HEK293T (cell line): ENCODE measurements around the gene ANKRD33B.
"Not testable (repeated sequence)": the region's sequence is repeated elsewhere in the genome, so short reads cannot be mapped to it uniquely, and the experiment has no call there.

Source experiments
- CTCF ChIA-PET: fragments of 350-600 bp; formaldehyde crosslinking; extraction: SDS; loops from one replicate; lab custom pipeline; 2021; ENCODE audit warnings: antibody characterized with exemption, inconsistent platforms; lab: Yijun Ruan, JAX
- POLR2A ChIA-PET: fragments of 350-600 bp; formaldehyde crosslinking; extraction: SDS; loops from one replicate; lab custom pipeline; 2020; ENCODE audit warnings: antibody characterized with exemption, inconsistent platforms; lab: Yijun Ruan, JAX
- DNase-seq: peaks from one replicate; pipeline ENCODE4 v3.0.0; 2012; ENCODE audit warnings: mixed read lengths; ENCODE audit errors: extremely low spot score
- ARNT ChIP-seq: fragments of 450-650 bp; IDR thresholded peaks from 2 replicates; pipeline ENCODE4 v1.6.1; 2017; ENCODE audit warnings: mild to moderate bottlenecking
- BHLHE40 ChIP-seq: fragments of 450-650 bp; IDR thresholded peaks from 2 replicates; pipeline ENCODE4 v1.6.1; 2016; ENCODE audit warnings: mild to moderate bottlenecking, moderate library complexity, borderline replicate concordance
- CTBP1 ChIP-seq: fragments of 450-650 bp; IDR thresholded peaks from 2 replicates; pipeline ENCODE4 v1.6.1; 2016; ENCODE audit warnings: borderline replicate concordance
- ELF4 ChIP-seq: fragments of 450-650 bp; IDR thresholded peaks from 2 replicates; pipeline ENCODE4 v1.6.1; 2017; ENCODE audit warnings: antibody characterized with exemption
- FOXA1 ChIP-seq: fragments of 450-650 bp; IDR thresholded peaks from 2 replicates; pipeline ENCODE4 v1.6.1; 2016; ENCODE audit warnings: mild to moderate bottlenecking
- FOXK2 ChIP-seq: fragments of 450-650 bp; IDR thresholded peaks from 2 replicates; pipeline ENCODE4 v1.6.1; 2016; ENCODE audit warnings: mild to moderate bottlenecking
- FOXM1 ChIP-seq: fragments of 450-650 bp; IDR thresholded peaks from 2 replicates; pipeline ENCODE4 v1.6.1; 2017; ENCODE audit warnings: mild to moderate bottlenecking, borderline replicate concordance
- HDGF ChIP-seq: fragments of 450-650 bp; IDR thresholded peaks from 2 replicates; pipeline ENCODE4 v1.6.1; 2017; ENCODE audit warnings: antibody characterized with exemption, borderline replicate concordance
- L3MBTL2 ChIP-seq: fragments of 450-650 bp; conservative IDR thresholded peaks from 2 replicates; pipeline ENCODE4 v1.6.1; 2016; ENCODE audit warnings: mild to moderate bottlenecking
- LEF1 ChIP-seq: fragments of 450-650 bp; IDR thresholded peaks from 2 replicates; pipeline ENCODE4 v1.6.1; 2017; ENCODE audit warnings: mild to moderate bottlenecking, borderline replicate concordance
- NFRKB ChIP-seq: fragments of 450-650 bp; IDR thresholded peaks from 2 replicates; pipeline ENCODE4 v1.6.1; 2016; ENCODE audit warnings: mild to moderate bottlenecking, moderate library complexity
- PKNOX1 ChIP-seq: fragments of 450-650 bp; IDR thresholded peaks from 2 replicates; pipeline ENCODE4 v1.6.1; 2016
- SP1 ChIP-seq: fragments of 450-650 bp; IDR thresholded peaks from 2 replicates; pipeline ENCODE4 v1.6.1; 2017
- SUZ12 ChIP-seq: fragments of 450-650 bp; IDR thresholded peaks from 2 replicates; pipeline ENCODE4 v1.6.1; 2016; ENCODE audit warnings: mild to moderate bottlenecking
- TARDBP ChIP-seq: fragments of 450-650 bp; IDR thresholded peaks from 2 replicates; pipeline ENCODE4 v1.6.1; 2016
- ZNF384 ChIP-seq: fragments of 450-650 bp; IDR thresholded peaks from 2 replicates; pipeline ENCODE4 v1.6.1; 2016

Gene ANKRD33B

GRCh38 chr5:10663489-10664179 lies 99.8 kb downstream of the ANKRD33B start:
- DNase-seq, result no peak
- POLR2A ChIA-PET, result no interaction called here
- CTCF ChIA-PET, result no interaction called here
- TF ChIP-seq ARNT (no peak), FOXA1 (no peak), BHLHE40 (no peak), ZNF384 (no peak), FOXM1 (no peak)

DNA sequence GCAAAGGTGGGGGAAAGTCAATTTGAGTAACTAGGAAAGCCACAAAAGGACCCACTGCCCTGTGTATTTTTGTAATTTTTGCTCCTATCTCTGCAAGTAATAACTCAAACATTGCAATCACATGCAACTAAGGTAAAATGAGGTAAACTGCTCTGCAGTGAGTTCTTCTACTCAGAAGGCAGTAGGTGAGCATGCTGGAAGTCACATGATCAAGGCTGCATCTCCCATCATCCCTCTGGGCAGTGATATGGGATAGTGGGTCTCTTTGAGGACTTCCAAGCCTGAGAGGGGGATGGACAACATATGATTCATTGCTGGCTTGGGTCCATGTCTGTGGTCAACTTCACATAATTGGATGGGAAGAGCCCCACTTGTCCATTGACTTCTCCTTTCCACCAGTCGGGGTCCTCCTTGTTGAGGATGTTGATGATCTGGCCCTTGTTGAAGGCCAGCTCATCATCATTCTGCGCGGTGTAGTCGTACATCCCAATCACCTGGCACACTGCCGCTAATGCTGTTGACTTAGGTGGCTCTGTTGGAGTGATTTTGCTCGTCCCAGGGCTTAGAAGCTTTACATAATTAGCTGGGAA lies 100.4 kb downstream of the ANKRD33B start:
- CTCF ChIA-PET, DNase-seq, POLR2A ChIA-PET: not testable (repeated sequence)

- no peak for TF ChIP-seq ELF4
- TF ChIP-seq HDGF, result no peak
- no peak for TF ChIP-seq CTBP1
- no peak for TF ChIP-seq FOXA1
- TF ChIP-seq NFRKB, result no peak
- TF ChIP-seq FOXM1, result no peak
- TF ChIP-seq SUZ12, result no peak
- no peak for TF ChIP-seq FOXK2
- TF ChIP-seq PKNOX1, result no peak
- TF ChIP-seq BHLHE40, result no peak
- TF ChIP-seq L3MBTL2, result no peak
- TF ChIP-seq TARDBP, result no peak
- no peak for TF ChIP-seq ZNF384
- no peak for TF ChIP-seq SP1
- TF ChIP-seq ARNT, result no peak
- ChIA-PET CTCF (no interaction called here), POLR2A (interaction anchor here (1.0 kb wide), 1 partner anchor 416 kb away, joined by 3 read pairs; the partner anchor contains the start of genes ATPSCKMT and CCT5)
- DNase-seq, result no peak
Measured at GRCh38 chr5:10665799-10666198, 101.9 kb downstream of the ANKRD33B start.

DNA sequence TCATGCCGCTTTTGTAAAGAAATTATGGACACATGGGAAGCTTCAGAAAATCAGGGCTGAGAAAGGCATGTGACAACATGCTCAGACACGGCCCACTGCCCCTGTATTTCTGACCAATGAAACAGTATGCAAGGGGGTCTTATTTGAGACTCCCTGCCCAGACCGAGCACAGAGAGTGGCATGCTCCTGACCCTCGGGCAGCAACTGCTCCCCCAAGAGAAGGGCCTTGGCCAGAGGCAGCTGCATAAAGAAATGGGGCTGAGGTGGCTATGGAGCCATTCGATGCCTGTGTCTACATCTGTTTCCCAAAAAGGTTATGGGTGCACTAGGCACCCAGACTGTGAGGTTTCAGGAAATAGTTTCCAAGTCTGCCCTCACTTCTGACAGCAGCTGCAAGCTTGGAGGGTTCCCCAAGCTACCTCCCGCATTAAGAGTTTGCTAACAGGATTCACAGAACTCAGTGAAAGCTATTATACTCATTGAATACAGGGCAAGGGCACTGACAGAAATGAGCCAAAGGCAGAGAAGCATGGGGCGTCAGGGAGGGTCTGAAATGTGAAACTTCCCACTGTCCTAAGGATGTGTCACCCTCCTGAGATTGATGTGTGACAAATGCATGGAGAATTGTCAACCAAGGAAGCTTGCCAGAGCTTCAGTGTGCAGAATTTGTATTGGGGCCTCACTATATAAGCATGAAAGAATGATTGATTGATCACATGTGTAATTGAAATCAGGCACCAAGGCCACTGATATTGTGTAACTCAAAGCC lies 102.8 kb downstream of the ANKRD33B start:
- DNase-seq, result no peak
- POLR2A ChIA-PET, result interaction anchor here (1.0 kb wide), 2 partner anchors 9 to 417 kb away, joined by 3 read pairs; partner anchors contain the start of genes ATPSCKMT and CCT5
- CTCF ChIA-PET, result no interaction called here
- no peak for TF ChIP-seq SP1
- TF ChIP-seq FOXK2, result no peak
- no peak for TF ChIP-seq PKNOX1
- TF ChIP-seq FOXM1, result no peak
- no peak for TF ChIP-seq HDGF
- TF ChIP-seq FOXA1, result no peak
- TF ChIP-seq ELF4, result no peak
- TF ChIP-seq SUZ12, result no peak
- no peak for TF ChIP-seq L3MBTL2
- TF ChIP-seq BHLHE40, result no peak
- TF ChIP-seq ZNF384, result no peak
- TF ChIP-seq TARDBP, result no peak
- no peak for TF ChIP-seq CTBP1
- TF ChIP-seq ARNT, result no peak
- TF ChIP-seq NFRKB, result no peak
- no peak for TF ChIP-seq LEF1

GRCh38 chr5:10667431-10668057 lies 103.7 kb downstream of the ANKRD33B start:
- no peak for TF ChIP-seq HDGF
- no peak for TF ChIP-seq NFRKB
- no peak for TF ChIP-seq ARNT
- TF ChIP-seq SP1, result no peak
- TF ChIP-seq ZNF384, result no peak
- TF ChIP-seq SUZ12, result no peak
- TF ChIP-seq CTBP1, result no peak
- TF ChIP-seq FOXA1, result no peak
- TF ChIP-seq FOXM1, result no peak
- TF ChIP-seq FOXK2, result no peak
- TF ChIP-seq L3MBTL2, result no peak
- no peak for TF ChIP-seq LEF1
- no peak for TF ChIP-seq PKNOX1
- no peak for TF ChIP-seq ELF4
- POLR2A ChIA-PET, result no interaction called here
- no peak for DNase-seq
- CTCF ChIA-PET, result interaction anchor here (0.6 kb wide), 2 partner anchors 359 to 683 kb away, joined by 3 to 4 read pairs; no protein-coding TSS in a partner anchor

GRCh38 chr5:10668697-10669096 lies 104.8 kb downstream of the ANKRD33B start:
- DNase-seq, result no peak
- CTCF ChIA-PET, result no interaction called here
- TF ChIP-seq FOXA1 (no peak), CTBP1 (no peak), SP1 (no peak), SUZ12 (no peak), FOXM1 (no peak), PKNOX1 (no peak), ARNT (no peak), ELF4 (no peak), NFRKB (no peak), HDGF (no peak), BHLHE40 (no peak), LEF1 (no peak), FOXK2 (no peak), ZNF384 (no peak), L3MBTL2 (no peak), TARDBP (no peak)
- POLR2A ChIA-PET, result no interaction called here
